Endothelial cell of umbilical vein (primary cell): Measurements from ENCODE around the gene TRAF1. TPM values are rescaled to one million over a fixed set of nuclear protein-coding genes. Genes with fewer than 3 reads are reported as not detected.

Experiments
- BruUV-seq: library from RNA; stranded (reverse); fragments of 400-500 nt; replicated peaks from 2 replicates; lab custom pipeline; 2021; lab: Mats Ljungman, UMichigan
- CTCF ChIA-PET: fragments of 300-600, 350-600 bp; sonication (Branson Sonifier 250); formaldehyde crosslinking; loops from one replicate; lab custom pipeline; 2021; ENCODE audit warnings: antibody characterized with exemption, inconsistent platforms; lab: Charles Lee
- POLR2A ChIA-PET: fragments of 300-600, 350-600 bp; sonication (Branson Sonifier 250); formaldehyde crosslinking; loops from one replicate; lab custom pipeline; 2021; ENCODE audit warnings: antibody characterized with exemption, inconsistent platforms; lab: Charles Lee
- DNase-seq: peaks from one replicate; pipeline ENCODE4 v3.0.0-alpha.2; 2011; ENCODE audit warnings: low read depth, low spot score
- FAIRE-seq: peaks from 2 replicates; lab custom pipeline; 2011; peaks lifted over from hg19 to GRCh38; lab: Jason Lieb, UNC
- H2AFZ ChIP-seq: 2 replicates; pipeline ENCODE4 v1.6.0; 2012; ENCODE audit warnings: low read depth, low read length, control low read depth, inconsistent platforms
- H3K27ac ChIP-seq: 2 replicates; pipeline ENCODE4 v1.5.1; 2011; ENCODE audit warnings: low read depth, mild to moderate bottlenecking, control low read depth, low read length, moderate library complexity; ENCODE audit not compliant: insufficient read depth
- H3K27me3 ChIP-seq, 2 experiments: 2 replicates each; pipeline versions ENCODE4 v1.6.0 to v1.6.1; 2011; ENCODE audit warnings: low read length in 2 of 2, mixed read lengths in 1 of 2; ENCODE audit not compliant: control insufficient read depth in 2 of 2, insufficient read depth in 2 of 2
- H3K36me3 ChIP-seq, 2 experiments: 2 replicates in 1 of 2; 3 replicates in 1 of 2; pipeline ENCODE4 v1.5.1; 2011; ENCODE audit warnings: low read length in 2 of 2, mild to moderate bottlenecking in 1 of 2, moderate library complexity in 1 of 2; ENCODE audit not compliant: control insufficient read depth in 2 of 2, insufficient read depth in 2 of 2; ENCODE audit errors: extremely low read depth in 1 of 2
- H3K4me1 ChIP-seq: 3 replicates; pipeline ENCODE4 v1.5.1; 2011; ENCODE audit warnings: mild to moderate bottlenecking, low read length; ENCODE audit not compliant: control insufficient read depth, insufficient read depth; ENCODE audit errors: extremely low read depth
- H3K4me2 ChIP-seq: 2 replicates; pipeline ENCODE4 v1.6.1; 2011; ENCODE audit warnings: low read length, control low read depth, mixed read lengths; ENCODE audit not compliant: insufficient read depth
- H3K4me3 ChIP-seq, 3 experiments: fragments of 200-600 bp in 1 of 3; sonication (generic), shearing (Covaris generic) in 1 of 3; replicated peaks in 1 of 3; 2 replicates each; pipeline ENCODE4 v1.5.1; 2011 to 2016; ENCODE audit warnings: control low read depth in 3 of 3, low read length in 3 of 3, mild to moderate bottlenecking in 2 of 3, inconsistent platforms in 1 of 3, low read depth in 1 of 3, moderate library complexity in 1 of 3; ENCODE audit not compliant: insufficient read depth in 1 of 3
- H3K79me2 ChIP-seq: 2 replicates; pipeline ENCODE4 v1.6.0; 2012; ENCODE audit warnings: low read length, inconsistent platforms; ENCODE audit not compliant: control insufficient read depth, insufficient read depth
- H3K9ac ChIP-seq: replicated peaks from 2 replicates; pipeline ENCODE3; 2011; ENCODE audit warnings: low read length, control low read depth; ENCODE audit not compliant: insufficient read depth; ENCODE audit errors: extremely low read depth
- H3K9me1 ChIP-seq: replicated peaks from 3 replicates; pipeline ENCODE4 v1.6.0; 2011; ENCODE audit warnings: mild to moderate bottlenecking, low read length; ENCODE audit not compliant: control insufficient read depth, insufficient read depth; ENCODE audit errors: extremely low read depth
- H3K9me3 ChIP-seq: replicated peaks from 2 replicates; pipeline ENCODE4 v1.5.1; 2012; ENCODE audit warnings: low read length, inconsistent platforms; ENCODE audit not compliant: control insufficient read depth, insufficient read depth
- H4K20me1 ChIP-seq: replicated peaks from 2 replicates; pipeline ENCODE3; 2011; ENCODE audit warnings: mild to moderate bottlenecking, low read length; ENCODE audit not compliant: control insufficient read depth, insufficient read depth; ENCODE audit errors: extremely low read depth
- EZH2 ChIP-seq: IDR thresholded peaks from 2 replicates; pipeline ENCODE4 v1.6.1; 2012; ENCODE audit warnings: borderline replicate concordance, low read depth, mild to moderate bottlenecking, moderate library complexity, low read length, inconsistent platforms; ENCODE audit not compliant: severe bottlenecking
- FOS ChIP-seq: IDR thresholded peaks from 2 replicates; pipeline ENCODE4 v1.6.1; 2011; ENCODE audit warnings: mild to moderate bottlenecking, low read length, moderate library complexity, borderline replicate concordance; ENCODE audit not compliant: insufficient read depth
- GATA2 ChIP-seq: IDR thresholded peaks from 2 replicates; pipeline ENCODE4 v1.7.0; 2011; ENCODE audit warnings: low read depth, mild to moderate bottlenecking, moderate library complexity, mixed read lengths, low read length; ENCODE audit not compliant: insufficient read length, insufficient read depth
- JUN ChIP-seq: IDR thresholded peaks from 2 replicates; pipeline ENCODE4 v1.6.1; 2011; ENCODE audit warnings: borderline replicate concordance, low read depth; ENCODE audit not compliant: insufficient read length, insufficient read depth
- MAX ChIP-seq: IDR thresholded peaks from 2 replicates; pipeline ENCODE4 v1.6.1; 2011; ENCODE audit not compliant: insufficient read depth, insufficient read length
- MYC ChIP-seq: IDR thresholded peaks from one replicate; pipeline ENCODE4 v1.6.1; 2011; ENCODE audit warnings: mild to moderate bottlenecking, low read depth, low read length
- POLR2A ChIP-seq: IDR thresholded peaks from 2 replicates; pipeline ENCODE4 v1.6.1; 2012; ENCODE audit warnings: low read depth, mild to moderate bottlenecking, control low read depth, low read length
- POLR2AphosphoS5 ChIP-seq: IDR thresholded peaks from 2 replicates; pipeline ENCODE4 v1.6.1; 2012; ENCODE audit warnings: low read depth, mild to moderate bottlenecking, control low read depth, low read length, moderate library complexity; ENCODE audit not compliant: insufficient read depth
- dilution Hi-C: fragments of 300-500 bp; cut with MboI; formaldehyde crosslinking; loops from one replicate; pipeline ENCODE4 v1.15.0; 2019; ENCODE audit warnings: low sequenced_read_pairs; ENCODE audit not compliant: extremely low pct_ligation_motif_present
- intact Hi-C: fragments of 100-400 bp; cut with micrococcal nuclease; formaldehyde crosslinking; loops from one replicate; pipeline ENCODE4 v1.10.0; 2022
- polyA plus RNA-seq, 4 experiments: library from polyadenylated mRNA; depleted of rRNA in 3 of 4; stranded (reverse) in 3 of 4; unstranded in 1 of 4; fragments of >200 nt; gene quantifications; 2 replicates each; pipeline versions ENCODE4 v1.2.1 to v1.2.3, GENCODE V29; 2011 to 2012; ENCODE audit warnings: missing spikeins in 1 of 4
- total RNA-seq: library from RNA; stranded (reverse); gene quantifications from 2 replicates; pipeline ENCODE4 v1.2.3, GENCODE V29; 2021
- TF ChIP-seq, protein P1 (sequence below), 2 donors: IDR thresholded peaks; 1 replicate in 1 of 2; 2 replicates in 1 of 2; pipeline ENCODE4 v1.5.1; 2011; ENCODE audit warnings: low read length in 2 of 2, mild to moderate bottlenecking in 2 of 2, moderate library complexity in 2 of 2, control low read depth in 1 of 2, inconsistent platforms in 1 of 2, low read depth in 1 of 2; ENCODE audit not compliant: insufficient read depth in 1 of 2; ENCODE audit errors: extremely low read depth in 1 of 2

TRAF1 gene
- total and polyA plus RNA-seq, 2 donors (not counting 3 experiments of a cell fraction or from before 2014, with no cell fraction given) = 2.0 to 2.6 TPM

DNA sequence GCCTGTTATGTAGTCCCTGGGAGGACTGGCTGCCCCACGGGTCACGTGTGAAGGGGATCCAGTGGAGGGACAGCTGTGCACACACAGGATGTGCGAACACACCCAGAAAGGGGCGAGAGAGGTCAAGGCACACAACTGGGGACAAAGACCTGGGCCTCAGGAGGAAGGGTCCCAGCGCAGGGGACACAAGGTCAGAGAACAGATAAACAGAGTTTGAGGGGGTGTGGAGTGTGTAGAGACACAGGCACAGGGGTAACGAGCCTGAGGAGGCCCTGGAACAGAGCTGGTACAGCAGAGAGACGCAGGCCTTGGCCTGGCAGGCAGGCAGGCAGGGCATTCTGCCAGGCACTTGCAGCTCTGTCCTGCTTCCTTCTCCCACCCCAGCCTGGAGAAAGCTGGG lies 69.1 kb downstream of the TRAF1 start:
- Histone ChIP-seq H3K27ac (no peak overlapping the region), H3K4me1 (no peaks in the 10 kb centered on the region), H3K9me3 (no peaks in the 10 kb centered on the region), H3K79me2 (no peaks in the 10 kb centered on the region), H4K20me1 (no peaks in the 10 kb centered on the region), H3K36me3 (peaks cover 18 to 28% of the 10 kb centered on the region in 2 experiments), H3K4me2 (no peak overlapping the region), H3K9me1 (no peaks in the 10 kb centered on the region), H3K27me3 (no peaks in the 10 kb centered on the region), H3K9ac (no peak overlapping the region), H2AFZ (no peak overlapping the region), H3K4me3 (no peak overlapping the region)
- ChIA-PET CTCF (interaction anchor here (0.7 to 5.7 kb wide), 2 partner anchors 11 kb away, joined by 4 to 22 read pairs; no protein-coding TSS in a partner anchor), POLR2A (interaction anchor here (0.6 kb wide), 1 partner anchor 22 kb away, joined by 5 read pairs; no protein-coding TSS in a partner anchor)
- TF ChIP-seq JUN (no peak), POLR2A (no peak), GATA2 (no peak), MYC (no peak), MAX (no peak), EZH2 (no peak), POLR2AphosphoS5 (no peak), FOS (no peak)
- TF ChIP-seq, protein P1, sequence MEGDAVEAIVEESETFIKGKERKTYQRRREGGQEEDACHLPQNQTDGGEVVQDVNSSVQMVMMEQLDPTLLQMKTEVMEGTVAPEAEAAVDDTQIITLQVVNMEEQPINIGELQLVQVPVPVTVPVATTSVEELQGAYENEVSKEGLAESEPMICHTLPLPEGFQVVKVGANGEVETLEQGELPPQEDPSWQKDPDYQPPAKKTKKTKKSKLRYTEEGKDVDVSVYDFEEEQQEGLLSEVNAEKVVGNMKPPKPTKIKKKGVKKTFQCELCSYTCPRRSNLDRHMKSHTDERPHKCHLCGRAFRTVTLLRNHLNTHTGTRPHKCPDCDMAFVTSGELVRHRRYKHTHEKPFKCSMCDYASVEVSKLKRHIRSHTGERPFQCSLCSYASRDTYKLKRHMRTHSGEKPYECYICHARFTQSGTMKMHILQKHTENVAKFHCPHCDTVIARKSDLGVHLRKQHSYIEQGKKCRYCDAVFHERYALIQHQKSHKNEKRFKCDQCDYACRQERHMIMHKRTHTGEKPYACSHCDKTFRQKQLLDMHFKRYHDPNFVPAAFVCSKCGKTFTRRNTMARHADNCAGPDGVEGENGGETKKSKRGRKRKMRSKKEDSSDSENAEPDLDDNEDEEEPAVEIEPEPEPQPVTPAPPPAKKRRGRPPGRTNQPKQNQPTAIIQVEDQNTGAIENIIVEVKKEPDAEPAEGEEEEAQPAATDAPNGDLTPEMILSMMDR (IDR thresholded peaks at IDR 0.05; ENCODE audit: extremely low read depth in 1 of 2, insufficient read depth in 1 of 2, low read depth in 1 of 2, low read length in 2 of 2) = no peak
- intact Hi-C loops = no loop called here
- no TSS peak for BruUV-seq
- DNase-seq (no peak), FAIRE-seq (no peak)
- dilution Hi-C loops = no loop called here
